Gastroesophageal sphincter (tissue), 4 donors: ENCODE results near the gene VENTX. TPM values are rescaled to one million over a fixed set of nuclear protein-coding genes. Genes with fewer than 3 reads are reported as not detected.

Source experiments
- ATAC-seq: fragments of 150-250 bp; one replicate; pipeline ENCODE4 v1.9.1; 2016; ENCODE audit warnings: mild to moderate bottlenecking, moderate library complexity
- H3K27ac ChIP-seq, 4 donors: fragments of 200-600 bp; sonication (generic) in 3 of 4; 1 replicate in 3 of 4; 2 replicates in 1 of 4; pipeline ENCODE4 v1.5.1; 2016 to 2019
- H3K27me3 ChIP-seq: fragments of 200-600 bp; sonication (generic); one replicate; pipeline ENCODE4 v1.5.1; 2019
- H3K36me3 ChIP-seq, 2 donors: fragments of 200-600 bp; sonication (generic); one replicate each; pipeline ENCODE4 v1.5.1; 2019; ENCODE audit warnings: control low read depth in 1 of 2
- H3K4me1 ChIP-seq, 3 donors: fragments of 200-600 bp; sonication (generic); 1 replicate in 2 of 3; 2 replicates in 1 of 3; pipeline ENCODE4 v1.5.1; 2016 to 2019; ENCODE audit warnings: control low read depth in 2 of 3
- H3K4me3 ChIP-seq, 2 donors: fragments of 200-600 bp; sonication (generic); one replicate each; pipeline ENCODE4 v1.5.1; 2019; ENCODE audit warnings: mild to moderate bottlenecking in 1 of 2, moderate library complexity in 1 of 2
- H3K9me3 ChIP-seq, 3 donors: fragments of 200-600 bp; sonication (generic); one replicate each; pipeline ENCODE4 v1.5.1; 2017 to 2019; ENCODE audit warnings: control low read depth in 2 of 3
- CTCF ChIP-seq, 4 experiments: fragments of 200-600 bp in 2 of 4; fragments of 450-650 bp in 2 of 4; sonication (generic) in 1 of 4; IDR thresholded peaks; one replicate each; pipeline ENCODE4 v1.5.1; 2017 to 2019; ENCODE audit warnings: antibody characterized with exemption in 4 of 4, mild to moderate bottlenecking in 2 of 4, moderate library complexity in 2 of 4
- EP300 ChIP-seq: sonication (generic); formaldehyde crosslinking; IDR thresholded peaks from one replicate; pipeline ENCODE4 v1.6.1; 2017; ENCODE audit warnings: antibody characterized with exemption, mild to moderate bottlenecking
- POLR2A ChIP-seq, 2 donors: fragments of 450-650 bp; IDR thresholded peaks; one replicate each; pipeline ENCODE4 v1.6.1; 2017; ENCODE audit warnings: antibody characterized with exemption in 2 of 2, mild to moderate bottlenecking in 2 of 2, moderate library complexity in 1 of 2
- POLR2AphosphoS5 ChIP-seq: sonication (generic); formaldehyde crosslinking; IDR thresholded peaks from one replicate; pipeline ENCODE4 v1.6.1; 2017; ENCODE audit warnings: antibody characterized with exemption
- WGBS, 2 donors: methylation state at CpG; one replicate each; pipeline ENCODE4 v1.1.5; 2018; ENCODE audit warnings: low coverage in 1 of 2; 5-methylcytosine and 5-hydroxymethylcytosine counted together
- total RNA-seq, 4 donors: library from RNA; depleted of rRNA; stranded (reverse); fragments of >200 nt; gene quantifications; one replicate each; pipeline ENCODE4 v1.1.0, GENCODE V29; 2016

VENTX gene
- total RNA-seq, 4 donors from 2014 or later = 0.66 to 2.3 (median 1.4) TPM

GRCh38 chr10:133248334-133248715 lies 10.7 kb downstream of the VENTX start:
- no CpG with 5 or more reads among the region's 12 CpGs for WGBS, 2 donors
- ATAC-seq = no peak
- no peak overlapping the region for H3K27ac ChIP-seq
- no peaks in the 10 kb centered on the region for H3K4me1 ChIP-seq
- TF ChIP-seq POLR2A (IDR thresholded peaks at IDR 0.05) = no peak
- no peaks in the 10 kb centered on the region for H3K36me3 ChIP-seq
- H3K4me3 ChIP-seq = no peak overlapping the region
- H3K27me3 ChIP-seq = peaks cover 95% of the 10 kb centered on the region
- no peaks in the 10 kb centered on the region for H3K9me3 ChIP-seq

- H3K27ac ChIP-seq = no peak overlapping the region
- WGBS, 2 donors = 56 to 65% methylated on average over 3 to 4 of the region's 21 CpGs
- H3K4me3 ChIP-seq = no peak overlapping the region
- ATAC-seq = no peak
- no peaks in the 10 kb centered on the region for H3K9me3 ChIP-seq
- peaks cover 90% of the 10 kb centered on the region for H3K27me3 ChIP-seq
- TF ChIP-seq CTCF (IDR thresholded peaks at IDR 0.05) (no peak), POLR2A (IDR thresholded peaks at IDR 0.05) (no peak), POLR2AphosphoS5 (no peak), EP300 (no peak)
- H3K36me3 ChIP-seq = no peaks in the 10 kb centered on the region
- H3K4me1 ChIP-seq = no peaks in the 10 kb centered on the region
Measured at GRCh38 chr10:133249094-133249780, 11.6 kb downstream of the VENTX start.

- peaks cover 87% of the 10 kb centered on the region for H3K27me3 ChIP-seq
- 67 to 94% methylated on average over 3 to 4 of the region's 11 CpGs for WGBS, 2 donors
Measured at GRCh38 chr10:133249975-133250754, 12.5 kb downstream of the VENTX start.

GRCh38 chr10:133251388-133252222 lies 13.9 kb downstream of the VENTX start:
- no peak for ATAC-seq
- peaks cover 81% of the 10 kb centered on the region for H3K27me3 ChIP-seq
- H3K27ac ChIP-seq = no peak overlapping the region
- 40% methylated on average over 1 of the region's 28 CpGs; no CpG with 5 or more reads in 1 of the 2 donors for WGBS, 2 donors
- no peaks in the 10 kb centered on the region for H3K9me3 ChIP-seq
- H3K36me3 ChIP-seq = no peaks in the 10 kb centered on the region
- no peaks in the 10 kb centered on the region for H3K4me1 ChIP-seq
- TF ChIP-seq CTCF (IDR thresholded peaks at IDR 0.05) = no peak
- TF ChIP-seq EP300 = no peak
- TF ChIP-seq POLR2A (IDR thresholded peaks at IDR 0.05) = no peak
- TF ChIP-seq POLR2AphosphoS5 = no peak
- no peak overlapping the region for H3K4me3 ChIP-seq

More at GRCh38 chr10:133249975-133250754, 12.5 kb downstream of the VENTX start:
- ATAC-seq = no peak
- H3K4me3 ChIP-seq = no peak overlapping the region
- H3K4me1 ChIP-seq = no peaks in the 10 kb centered on the region
- TF ChIP-seq CTCF (IDR thresholded peaks at IDR 0.05) (no peak), POLR2A (IDR thresholded peaks at IDR 0.05) (no peak), EP300 (no peak), POLR2AphosphoS5 (no peak)
- no peak overlapping the region for H3K27ac ChIP-seq
- no peaks in the 10 kb centered on the region for H3K36me3 ChIP-seq
- H3K9me3 ChIP-seq = no peaks in the 10 kb centered on the region

- ATAC-seq = no peak
- H3K27me3 ChIP-seq = peaks cover 80% of the 10 kb centered on the region
- H3K4me1 ChIP-seq = peaks cover 0 to 3% (median 2%) of the 10 kb centered on the region in 3 donors
- 59% methylated on average over 4 of the region's 12 CpGs; no CpG with 5 or more reads in 1 of the 2 donors for WGBS, 2 donors
- H3K9me3 ChIP-seq = no peaks in the 10 kb centered on the region
- TF ChIP-seq EP300 (no peak), POLR2A (IDR thresholded peaks at IDR 0.05) (no peak), CTCF (IDR thresholded peaks at IDR 0.05) (no peak), POLR2AphosphoS5 (no peak)
- no peaks in the 10 kb centered on the region for H3K36me3 ChIP-seq
- no peak overlapping the region for H3K27ac ChIP-seq
- no peak overlapping the region for H3K4me3 ChIP-seq
Measured at GRCh38 chr10:133252223-133252552, 14.5 kb downstream of the VENTX start.
